ENCODE data around the gene CACNG8. TPM values are rescaled to one million over a fixed set of nuclear protein-coding genes. Genes with fewer than 3 reads are reported as not detected.
"Not testable (repeated sequence)": the region's sequence is repeated elsewhere in the genome, so short reads cannot be mapped to it uniquely, and the experiment has no call there.

The CACNG8 gene
- total RNA-seq, 2 experiments from 2014 or later = 0.02 TPM; not detected in 1

DNA sequence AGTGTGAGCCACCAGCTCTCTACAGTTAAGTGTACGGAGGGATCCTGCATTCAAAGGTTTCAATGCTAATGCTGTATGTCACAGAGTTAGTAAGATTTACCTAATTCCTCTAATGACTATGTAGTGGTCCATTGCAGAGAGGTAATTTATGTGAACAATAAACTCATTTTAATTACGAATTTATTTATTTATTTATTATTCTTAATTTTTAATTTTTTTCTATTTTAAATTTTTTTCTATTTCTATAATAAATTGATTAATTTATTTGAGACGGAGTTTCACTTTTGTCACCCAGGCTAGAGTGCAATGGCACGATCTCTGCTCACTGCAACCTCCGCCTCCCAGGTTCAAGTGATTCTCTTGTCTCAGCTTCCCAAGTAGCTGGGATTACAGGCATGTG is 14.1 kb upstream of the CACNG8 start:
- H3K9me3 Mint-ChIP-seq; POLR2A ChIA-PET; intact Hi-C loops (cut with micrococcal nuclease); DNase-seq; H3K4me3 Mint-ChIP-seq; H3K36me3 Mint-ChIP-seq; CTCF ChIA-PET; H3K27ac Mint-ChIP-seq; H3K4me1 Mint-ChIP-seq (ENCODE audit: low read depth): not testable (repeated sequence)
- peaks cover 31% of the 10 kb centered on the region for H3K27me3 Mint-ChIP-seq

GRCh38 chr19:53951436-53951835 is 11.3 kb upstream of the CACNG8 start:
- Mint-ChIP-seq H3K9me3 (no peaks in the 10 kb centered on the region), H3K4me1 (ENCODE audit: low read depth) (no peaks in the 10 kb centered on the region), H3K27me3 (peaks cover 20% of the 10 kb centered on the region), H3K36me3 (no peaks in the 10 kb centered on the region), H3K27ac (no peak overlapping the region), H3K4me3 (no peak overlapping the region)
- intact Hi-C loops (cut with micrococcal nuclease) = no loop called here
- no peak for DNase-seq
- ChIA-PET CTCF (interaction anchor here (1.4 kb wide), 1 partner anchor 73 kb away, joined by 3 read pairs; no protein-coding TSS in a partner anchor), POLR2A (no interaction called here)

DNA sequence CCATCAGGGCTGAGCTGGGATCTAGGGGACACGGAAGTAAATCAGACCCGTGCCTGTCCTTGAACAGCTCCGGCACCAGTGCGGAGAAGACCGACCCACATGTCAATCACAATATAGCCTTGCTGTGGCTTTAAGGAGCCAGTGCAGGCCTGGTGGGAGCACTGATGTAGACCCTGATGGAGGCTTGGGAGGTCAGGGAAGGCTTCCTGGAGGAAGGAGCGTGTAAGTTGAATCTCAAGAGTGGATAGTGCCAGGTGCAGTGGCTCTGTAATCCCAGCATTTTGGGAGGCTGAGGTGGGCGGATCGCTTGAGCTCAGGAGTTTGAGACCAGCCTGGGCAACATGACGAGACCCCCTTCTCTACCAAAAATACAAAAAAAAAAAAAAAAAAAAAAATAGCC is 10.8 kb upstream of the CACNG8 start:
- Mint-ChIP-seq H3K9me3 (no peaks in the 10 kb centered on the region), H3K27me3 (peaks cover 22% of the 10 kb centered on the region), H3K4me3 (no peak overlapping the region), H3K4me1 (ENCODE audit: low read depth) (no peaks in the 10 kb centered on the region), H3K27ac (no peak overlapping the region), H3K36me3 (no peaks in the 10 kb centered on the region)
- POLR2A ChIA-PET = no interaction called here
- no peak for DNase-seq
- CTCF ChIA-PET = interaction anchor here (1.4 kb wide), 1 partner anchor 72 kb away, joined by 3 read pairs; no protein-coding TSS in a partner anchor
- intact Hi-C loops (cut with micrococcal nuclease) = no loop called here

DNA sequence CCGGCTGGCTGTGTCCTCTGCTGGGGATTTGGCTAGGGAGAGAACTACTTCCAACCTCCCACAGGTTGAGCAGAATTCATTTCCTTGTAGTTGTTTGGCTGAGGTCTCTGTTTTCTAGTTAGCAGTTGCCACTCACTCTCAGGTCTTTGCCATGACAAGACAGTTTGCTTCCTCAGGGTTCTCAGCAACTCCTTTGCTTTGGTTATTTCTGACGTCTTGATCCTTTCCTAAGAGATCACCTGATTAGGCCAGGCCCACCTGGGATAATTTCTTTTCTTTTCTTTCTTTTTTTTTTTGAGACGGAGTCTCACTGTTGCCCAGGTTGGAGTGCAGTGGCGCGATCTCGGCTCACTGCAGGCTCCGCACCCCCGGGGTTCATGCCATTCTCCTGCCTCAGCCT is 9.4 kb upstream of the CACNG8 start:
- no peak overlapping the region for H3K4me3 Mint-ChIP-seq
- POLR2A ChIA-PET = no interaction called here
- H3K9me3 Mint-ChIP-seq = no peaks in the 10 kb centered on the region
- H3K4me1 Mint-ChIP-seq (ENCODE audit: low read depth) = no peaks in the 10 kb centered on the region
- DNase-seq = no peak
- no peaks in the 10 kb centered on the region for H3K36me3 Mint-ChIP-seq
- no peak overlapping the region for H3K27ac Mint-ChIP-seq
- CTCF ChIA-PET = interaction anchor here (0.6 kb wide), 1 partner anchor 54 kb away, joined by 4 read pairs; no protein-coding TSS in a partner anchor
- H3K27me3 Mint-ChIP-seq = peaks cover 25% of the 10 kb centered on the region
- intact Hi-C loops (cut with micrococcal nuclease) = no loop called here

GRCh38 chr19:53957448-53958167 is 5.1 kb upstream of the CACNG8 start:
- CTCF ChIA-PET = no interaction called here
- H3K27ac Mint-ChIP-seq = no peak overlapping the region

GRCh38 chr19:53958168-53958571 is 4.6 kb upstream of the CACNG8 start:
- Mint-ChIP-seq H3K9me3 (no peaks in the 10 kb centered on the region), H3K4me1 (ENCODE audit: low read depth) (peaks cover 2% of the 10 kb centered on the region), H3K27ac (no peak overlapping the region), H3K36me3 (no peaks in the 10 kb centered on the region), H3K4me3 (no peak overlapping the region), H3K27me3 (peaks cover 46% of the 10 kb centered on the region)
- DNase-seq = no peak
- CTCF ChIA-PET = no interaction called here
- POLR2A ChIA-PET = no interaction called here
- intact Hi-C loops (cut with micrococcal nuclease) = no loop called here

More at GRCh38 chr19:53957448-53958167, 5.1 kb upstream of the CACNG8 start:
- POLR2A ChIA-PET = no interaction called here
- intact Hi-C loops (cut with micrococcal nuclease) = no loop called here
- no peak overlapping the region for H3K4me3 Mint-ChIP-seq
- no peaks in the 10 kb centered on the region for H3K9me3 Mint-ChIP-seq
- DNase-seq = no peak
- peaks cover 2% of the 10 kb centered on the region for H3K4me1 Mint-ChIP-seq (ENCODE audit: low read depth)
- no peaks in the 10 kb centered on the region for H3K36me3 Mint-ChIP-seq
- peaks cover 46% of the 10 kb centered on the region for H3K27me3 Mint-ChIP-seq

DNA sequence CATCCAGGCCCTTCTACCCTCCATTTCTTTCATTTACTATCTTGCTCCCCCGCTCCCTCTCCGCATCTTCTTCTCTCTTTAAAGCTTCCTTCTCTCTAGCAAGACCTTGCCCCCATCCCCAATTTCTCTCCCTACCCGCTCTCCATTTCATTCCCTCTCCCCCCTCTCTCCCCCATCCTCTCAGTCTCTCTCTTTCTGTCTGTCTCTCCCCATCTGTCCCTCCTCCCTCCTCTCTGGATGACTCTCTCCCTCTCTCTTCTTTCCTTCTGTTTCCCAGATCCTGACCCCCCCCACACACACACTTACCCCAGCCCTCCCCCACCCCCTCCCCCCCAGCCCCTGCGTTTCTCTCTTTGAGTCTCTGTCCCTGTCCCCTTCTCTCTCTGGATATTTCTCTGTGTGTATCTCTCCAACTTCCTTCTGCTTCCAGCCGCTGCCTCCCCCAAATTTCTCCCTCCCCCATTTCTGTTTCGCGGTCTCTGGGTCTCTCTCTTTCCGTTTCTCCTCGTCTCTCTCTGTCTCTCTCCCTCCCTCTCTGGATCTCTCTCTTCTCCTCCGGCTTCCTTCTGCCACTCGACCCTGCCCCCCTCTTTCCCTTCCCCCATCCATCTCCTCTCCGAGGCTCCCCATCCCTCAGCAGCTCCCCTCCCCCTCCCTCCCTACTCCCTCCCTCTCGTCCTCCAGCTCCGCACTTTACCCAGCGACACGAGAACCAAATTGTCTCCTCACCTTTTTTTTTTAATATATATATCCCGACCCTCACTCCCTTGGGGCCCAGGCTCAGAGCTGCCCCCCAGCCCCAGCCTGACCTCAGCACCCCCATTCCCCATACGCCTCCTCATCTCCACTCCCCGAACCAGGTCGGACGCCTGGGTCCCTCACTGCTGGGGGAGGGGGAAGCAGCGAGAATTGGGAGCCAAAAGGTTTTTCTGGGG is 3.6 kb upstream of the CACNG8 start:
- intact Hi-C loops (cut with micrococcal nuclease) = no loop called here
- Mint-ChIP-seq H3K4me3 (no peak overlapping the region), H3K4me1 (ENCODE audit: low read depth) (peaks cover 4% of the 10 kb centered on the region), H3K27ac (no peak overlapping the region), H3K9me3 (no peaks in the 10 kb centered on the region), H3K36me3 (no peaks in the 10 kb centered on the region), H3K27me3 (peaks cover 51% of the 10 kb centered on the region)
- POLR2A ChIA-PET = interaction anchor here (0.6 kb wide), 1 partner anchor 12 kb away, joined by 3 read pairs; no protein-coding TSS in a partner anchor
- no peak for DNase-seq
- CTCF ChIA-PET = interaction anchor here (0.9 kb wide), 1 partner anchor 71 kb away, joined by 3 read pairs; no protein-coding TSS in a partner anchor

GRCh38 chr19:53960187-53960586 is 2.5 kb upstream of the CACNG8 start:
- CTCF ChIA-PET = interaction anchor here (0.9 kb wide), 1 partner anchor 70 kb away, joined by 3 read pairs; no protein-coding TSS in a partner anchor
- H3K9me3 Mint-ChIP-seq = no peaks in the 10 kb centered on the region

GRCh38 chr19:53960886-53961285 is 1.9 kb upstream of the CACNG8 start:
- peaks cover 62% of the 10 kb centered on the region for H3K27me3 Mint-ChIP-seq
- no peak overlapping the region for H3K27ac Mint-ChIP-seq
- no peaks in the 10 kb centered on the region for H3K9me3 Mint-ChIP-seq
- CTCF ChIA-PET = no interaction called here
- no peak for DNase-seq
- no peaks in the 10 kb centered on the region for H3K36me3 Mint-ChIP-seq
- H3K4me3 Mint-ChIP-seq = no peak overlapping the region
- peaks cover 4% of the 10 kb centered on the region for H3K4me1 Mint-ChIP-seq (ENCODE audit: low read depth)
- intact Hi-C loops (cut with micrococcal nuclease) = no loop called here
- POLR2A ChIA-PET = no interaction called here

More at GRCh38 chr19:53960187-53960586, 2.5 kb upstream of the CACNG8 start:
- Mint-ChIP-seq H3K4me3 (no peak overlapping the region), H3K27me3 (peaks cover 60% of the 10 kb centered on the region), H3K27ac (no peak overlapping the region), H3K4me1 (ENCODE audit: low read depth) (peaks cover 4% of the 10 kb centered on the region), H3K36me3 (no peaks in the 10 kb centered on the region)
- intact Hi-C loops (cut with micrococcal nuclease) = no loop called here
- POLR2A ChIA-PET = no interaction called here
- DNase-seq = no peak

DNA sequence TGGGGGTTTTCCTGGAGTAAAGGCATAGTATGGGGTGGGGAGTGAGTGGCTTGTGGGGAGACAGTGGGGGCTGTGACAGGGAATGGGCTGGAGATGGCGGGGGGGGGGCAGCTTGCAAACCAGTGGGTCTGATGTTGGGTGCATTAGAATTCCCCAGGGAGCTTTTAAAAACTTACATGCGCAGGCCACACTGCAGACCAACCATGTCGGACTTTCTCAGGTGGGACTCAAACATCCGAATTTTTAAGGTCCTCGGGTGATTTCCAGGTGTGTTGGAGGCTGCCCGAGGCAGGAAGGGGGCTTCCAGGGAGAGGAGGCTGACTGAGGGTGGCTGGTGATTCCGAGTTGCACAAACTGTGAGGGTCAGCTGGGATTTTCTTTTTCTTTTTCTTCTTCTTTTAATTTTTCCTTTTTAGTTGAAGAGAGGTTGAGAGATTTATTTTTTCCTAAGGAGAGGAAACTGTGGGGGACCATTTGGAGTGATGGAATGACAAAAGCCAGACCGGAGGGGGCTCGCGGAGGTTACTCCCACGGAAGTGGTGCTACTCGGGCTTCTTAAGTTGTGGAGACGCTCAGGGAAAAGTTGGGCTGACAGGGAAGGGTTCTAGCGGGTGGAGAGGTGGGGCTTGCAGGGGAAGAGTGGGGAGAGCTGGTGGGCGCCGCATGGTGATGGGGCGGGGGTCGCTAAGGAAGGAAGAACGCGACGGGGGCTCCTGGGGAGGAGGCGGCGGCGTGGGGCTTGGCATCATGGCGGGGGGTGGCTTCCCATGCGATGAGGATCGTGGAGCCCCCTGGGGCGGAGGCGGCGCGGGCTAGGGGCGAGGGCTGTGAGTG is 997 bp upstream of the CACNG8 start:
- intact Hi-C loops (cut with micrococcal nuclease) = no loop called here
- no peak overlapping the region for H3K4me3 Mint-ChIP-seq
- DNase-seq = no peak
- CTCF ChIA-PET = no interaction called here
- no peaks in the 10 kb centered on the region for H3K36me3 Mint-ChIP-seq
- no peak overlapping the region for H3K27ac Mint-ChIP-seq
- POLR2A ChIA-PET = no interaction called here
- H3K27me3 Mint-ChIP-seq = peaks cover 64% of the 10 kb centered on the region
- H3K4me1 Mint-ChIP-seq (ENCODE audit: low read depth) = peaks cover 4% of the 10 kb centered on the region
- H3K9me3 Mint-ChIP-seq = no peaks in the 10 kb centered on the region

GRCh38 chr19:53965091-53965490 is 2.4 kb downstream of the CACNG8 start:
- peaks cover 46% of the 10 kb centered on the region for H3K27me3 Mint-ChIP-seq

GRCh38 chr19:53966931-53967330 is 4.2 kb downstream of the CACNG8 start:
- intact Hi-C loops (cut with micrococcal nuclease) = no loop called here
- ChIA-PET CTCF (no interaction called here), POLR2A (no interaction called here)
- no peaks in the 10 kb centered on the region for H3K9me3 Mint-ChIP-seq
- H3K4me3 Mint-ChIP-seq = no peak overlapping the region
- no peak for DNase-seq
- H3K27ac Mint-ChIP-seq = no peak overlapping the region
- H3K27me3 Mint-ChIP-seq = peaks cover 31% of the 10 kb centered on the region
- H3K4me1 Mint-ChIP-seq (ENCODE audit: low read depth) = peaks cover 2% of the 10 kb centered on the region
- no peaks in the 10 kb centered on the region for H3K36me3 Mint-ChIP-seq

More at GRCh38 chr19:53965091-53965490, 2.4 kb downstream of the CACNG8 start:
- no peak overlapping the region for H3K4me3 Mint-ChIP-seq
- no peak for DNase-seq
- ChIA-PET CTCF (no interaction called here), POLR2A (no interaction called here)
- intact Hi-C loops (cut with micrococcal nuclease) = no loop called here
- peaks cover 2% of the 10 kb centered on the region for H3K4me1 Mint-ChIP-seq (ENCODE audit: low read depth)
- H3K36me3 Mint-ChIP-seq = no peaks in the 10 kb centered on the region
- H3K27ac Mint-ChIP-seq = no peak overlapping the region
- no peaks in the 10 kb centered on the region for H3K9me3 Mint-ChIP-seq

Data from activated CD4-positive, alpha-beta memory T cell treated with anti-CD3 and anti-CD28 coated beads for 36 hours (primary cell).